Body of pancreas (tissue), 4 donors: ENCODE measurements around the gene TENM3. TPM values are rescaled to one million over a fixed set of nuclear protein-coding genes. Genes with fewer than 3 reads are reported as not detected.

Source experiments
- ATAC-seq: fragments of 150-250 bp; one replicate; pipeline ENCODE4 v1.9.1; 2016
- DNase-seq, 4 donors: peaks; one replicate each; pipeline ENCODE4 v3.0.0-alpha.2; 2019
- H3K27ac ChIP-seq, 4 donors: fragments of 200-600 bp; sonication (generic); 1 replicate in 3 of 4; 2 replicates in 1 of 4; pipeline versions ENCODE4 v1.5.1 to v1.6.1; 2016 to 2019; ENCODE audit warnings: mild to moderate bottlenecking in 1 of 4, mixed read lengths in 1 of 4, moderate library complexity in 1 of 4
- H3K27me3 ChIP-seq, 2 donors: fragments of 200-600 bp; sonication (generic); one replicate each; pipeline ENCODE4 v1.6.0; 2016; ENCODE audit warnings: mild to moderate bottlenecking in 1 of 2
- H3K36me3 ChIP-seq, 2 donors: fragments of 200-600 bp; sonication (generic); replicated peaks in 1 of 2; 2 replicates each; pipeline ENCODE4 v1.5.1; 2016; ENCODE audit warnings: low read depth in 2 of 2; ENCODE audit not compliant: insufficient read depth in 1 of 2
- H3K4me1 ChIP-seq: fragments of 200-600 bp; sonication (generic); one replicate; pipeline ENCODE4 v1.6.0; 2016
- H3K4me3 ChIP-seq, 2 donors: fragments of 200-600 bp; sonication (generic); 1 replicate in 1 of 2; 2 replicates in 1 of 2; pipeline ENCODE4 v1.5.1; 2016 to 2019
- H3K9me3 ChIP-seq, 3 donors: fragments of 200-600 bp; sonication (generic); 1 replicate in 2 of 3; 2 replicates in 1 of 3; pipeline ENCODE4 v1.5.1; 2016
- CTCF ChIP-seq, 7 experiments: fragments of 450-650 bp in 4 of 7; fragments of 200-600 bp in 3 of 7; sonication (generic) in 3 of 7; IDR thresholded peaks; one replicate each; pipeline ENCODE4 v1.5.1; 2016 to 2019; ENCODE audit warnings: antibody characterized with exemption in 7 of 7
- POLR2A ChIP-seq, 3 donors: fragments of 450-650 bp; IDR thresholded peaks; one replicate each; pipeline ENCODE4 v1.6.1; 2016; ENCODE audit warnings: antibody characterized with exemption in 3 of 3, mild to moderate bottlenecking in 2 of 3
- WGBS, 2 donors: methylation state at CpG; one replicate each; pipeline ENCODE4 v1.1.5; 2017; 5-methylcytosine and 5-hydroxymethylcytosine counted together
- intact Hi-C: fragments of 100-400 bp; cut with DNase I; formaldehyde crosslinking; loops from one replicate; pipeline ENCODE4 v1.15.1; 2023
- total RNA-seq, 2 donors: library from RNA; depleted of rRNA; stranded (reverse); fragments of >200 nt; gene quantifications; one replicate each; pipeline ENCODE4 v1.1.0, GENCODE V29; 2016

Gene TENM3
- total RNA-seq, 2 donors from 2014 or later: 2.3 to 9.6 TPM

- WGBS, 2 donors: 92 to 99% methylated on average over 5 of the region's 5 CpGs
- DNase-seq: no peak
- H3K27ac ChIP-seq: no peak overlapping the region
- H3K4me3 ChIP-seq: no peak overlapping the region
- H3K9me3 ChIP-seq: no peaks in the 10 kb centered on the region
- no peaks in the 10 kb centered on the region for H3K36me3 ChIP-seq
- no peaks in the 10 kb centered on the region for H3K4me1 ChIP-seq
- TF ChIP-seq POLR2A (IDR thresholded peaks at IDR 0.05) (no peak), CTCF (IDR thresholded peaks at IDR 0.05) (no peak)
- intact Hi-C loops: no loop called here
- H3K27me3 ChIP-seq: no peaks in the 10 kb centered on the region
- ATAC-seq: no peak
Measured at GRCh38 chr4:182700362-182701160, 457.4 kb downstream of the TENM3 start.

GRCh38 chr4:182704077-182704476 is 460.9 kb downstream of the TENM3 start:
- intact Hi-C loops: no loop called here
- DNase-seq: no peak
- TF ChIP-seq CTCF (IDR thresholded peaks at IDR 0.05) (no peak), POLR2A (IDR thresholded peaks at IDR 0.05) (no peak)
- Histone ChIP-seq H3K36me3 (no peaks in the 10 kb centered on the region), H3K4me1 (no peaks in the 10 kb centered on the region), H3K4me3 (no peak overlapping the region), H3K27ac (no peak overlapping the region), H3K27me3 (no peaks in the 10 kb centered on the region), H3K9me3 (no peaks in the 10 kb centered on the region)
- 54 to 76% methylated on average over 1 of the region's 1 CpG for WGBS, 2 donors
- ATAC-seq: no peak

DNA sequence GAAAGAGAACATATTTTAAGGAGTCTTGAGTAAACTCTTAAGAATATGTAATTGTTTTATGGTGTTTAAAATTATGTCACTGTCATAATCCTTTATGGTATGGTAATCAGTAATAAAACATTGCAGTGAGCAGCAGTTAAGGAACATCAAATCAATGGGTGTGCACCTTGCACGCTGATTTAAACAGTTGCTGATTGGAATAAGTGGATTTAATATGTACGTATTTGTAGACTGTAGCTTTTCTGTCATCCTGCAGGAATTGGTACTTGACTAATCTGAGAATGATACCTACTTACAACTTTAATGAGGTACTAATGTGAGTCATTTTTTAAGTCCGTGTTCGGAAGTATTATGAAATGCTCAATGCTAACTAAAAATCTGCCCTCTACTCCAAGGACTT is 461.7 kb downstream of the TENM3 start:
- ATAC-seq: no peak
- Histone ChIP-seq H3K27me3 (no peaks in the 10 kb centered on the region), H3K9me3 (no peaks in the 10 kb centered on the region), H3K4me3 (no peak overlapping the region), H3K27ac (no peak overlapping the region), H3K36me3 (no peaks in the 10 kb centered on the region), H3K4me1 (no peaks in the 10 kb centered on the region)
- TF ChIP-seq POLR2A (IDR thresholded peaks at IDR 0.05) (no peak), CTCF (IDR thresholded peaks at IDR 0.05) (no peak)
- intact Hi-C loops: no loop called here
- WGBS, 2 donors: 84 to 87% methylated on average over 4 of the region's 4 CpGs
- DNase-seq: no peak

- H3K27ac ChIP-seq: no peak overlapping the region
- ATAC-seq: no peak
- no peaks in the 10 kb centered on the region for H3K36me3 ChIP-seq
- no peak overlapping the region for H3K4me3 ChIP-seq
- intact Hi-C loops: no loop called here
- no peaks in the 10 kb centered on the region for H3K9me3 ChIP-seq
- no peaks in the 10 kb centered on the region for H3K27me3 ChIP-seq
- no peak for TF ChIP-seq CTCF (IDR thresholded peaks at IDR 0.05)
- no peak for TF ChIP-seq POLR2A (IDR thresholded peaks at IDR 0.05)
- WGBS, 2 donors: 94 to 95% methylated on average over 11 of the region's 11 CpGs
- no peaks in the 10 kb centered on the region for H3K4me1 ChIP-seq
- no peak for DNase-seq
Measured at GRCh38 chr4:182705389-182705788, 462.2 kb downstream of the TENM3 start.

DNA sequence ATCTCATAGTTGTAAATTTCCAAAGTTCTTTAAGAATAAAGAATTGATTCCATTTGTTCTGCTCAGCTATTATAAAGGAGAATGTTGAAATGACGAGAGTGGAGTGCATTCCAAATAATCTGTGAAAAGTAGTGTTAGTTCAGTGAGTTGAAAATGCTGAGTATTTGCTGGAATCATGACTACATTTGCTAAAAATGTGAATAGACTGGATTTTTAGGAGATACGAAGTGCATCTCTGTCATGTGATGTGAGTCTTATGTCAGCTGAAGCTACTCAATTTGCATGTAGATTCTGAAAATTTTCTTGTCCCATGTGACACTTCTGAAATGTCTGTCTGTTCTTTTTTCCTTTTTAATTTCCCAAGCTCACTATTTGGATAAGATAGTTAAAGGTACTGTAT is 468.0 kb downstream of the TENM3 start:
- Histone ChIP-seq H3K4me1 (no peaks in the 10 kb centered on the region), H3K4me3 (no peak overlapping the region), H3K27me3 (no peaks in the 10 kb centered on the region), H3K27ac (no peak overlapping the region), H3K9me3 (no peaks in the 10 kb centered on the region), H3K36me3 (no peaks in the 10 kb centered on the region)
- WGBS, 2 donors: 74 to 82% methylated on average over 2 of the region's 2 CpGs
- no peak for TF ChIP-seq CTCF (IDR thresholded peaks at IDR 0.05)
- TF ChIP-seq POLR2A (IDR thresholded peaks at IDR 0.05): no peak
- intact Hi-C loops: no loop called here
- no peak for DNase-seq
- no peak for ATAC-seq
